ENCODE data around the gene PIGR. TPM values are rescaled to one million over a fixed set of nuclear protein-coding genes. Genes with fewer than 3 reads are reported as not detected.

The PIGR gene
- total and polyA plus RNA-seq, 9 of the 15 experiments (the other 6 are each of a cell fraction or from before 2014, with no cell fraction given), result 0.01 to 1.5 (median 0.03) TPM; not detected in 4

DNA sequence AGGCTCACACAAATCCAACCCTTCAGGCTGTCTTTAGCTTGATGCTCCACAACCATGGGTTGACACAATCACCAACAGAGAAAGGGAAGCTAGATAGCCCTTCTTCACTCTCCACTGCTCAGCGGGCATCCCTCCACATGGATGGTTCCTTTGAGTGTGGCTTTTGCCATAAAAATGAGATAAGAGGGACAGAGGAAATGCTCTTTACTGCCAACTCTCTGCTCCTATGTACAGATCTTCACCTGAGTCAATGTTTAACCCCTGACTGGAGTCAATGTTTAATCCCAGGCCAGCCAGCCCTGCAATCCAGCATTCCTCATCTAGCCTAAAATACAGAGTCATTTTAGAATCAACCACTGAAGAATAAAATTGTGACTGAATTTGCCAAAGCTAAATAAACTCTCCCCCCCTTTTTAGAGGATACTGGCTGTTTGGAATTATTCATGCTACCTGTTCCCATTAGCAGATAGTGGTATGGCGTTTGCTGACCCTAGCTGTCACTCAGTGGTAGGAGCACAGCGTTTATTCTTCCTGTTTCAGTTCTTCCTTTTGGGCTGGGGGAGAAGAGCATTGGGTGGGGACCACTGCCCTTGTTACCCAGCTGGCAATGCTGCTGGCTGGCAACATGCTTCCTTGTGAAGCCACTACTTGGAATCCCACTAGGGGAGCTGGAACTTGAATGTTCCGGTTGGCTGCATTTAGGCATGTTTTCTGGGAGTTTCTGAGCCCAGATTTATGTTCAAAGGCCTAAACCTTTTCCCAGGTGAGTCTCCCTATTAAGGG lies 5.2 kb upstream of the PIGR start:
- DNase-seq (ENCODE audit: extremely low read depth in 1 of 4, low spot score in 3 of 4) (no peak), ATAC-seq (no peak), FAIRE-seq (no peak)
- H3K9me1 ChIP-seq (ENCODE audit: control insufficient read depth, insufficient read depth, low read length), result no peaks in the 10 kb centered on the region
- H3K79me2 ChIP-seq (ENCODE audit: control insufficient read depth, insufficient read depth, low read length), result no peaks in the 10 kb centered on the region
- no peaks in the 10 kb centered on the region for H3K27me3 ChIP-seq (ENCODE audit: control insufficient read depth in 2 of 2, insufficient read depth in 2 of 2, low read length in 2 of 2)
- H3K27ac ChIP-seq (ENCODE audit: extremely low read depth, low read depth, low read length), result no peak overlapping the region
- ChIA-PET POLR2A (interaction anchor here (0.6 to 2.9 kb wide), 3 partner anchors 10 to 60 kb away, joined by 4 to 14 read pairs (median 6); no protein-coding TSS in a partner anchor), CTCF (ENCODE audit: low intra/inter-chr PET ratio) (no interaction called here)
- no peaks in the 10 kb centered on the region for H3K9me3 ChIP-seq (replicated peaks; ENCODE audit: control insufficient read depth, insufficient read depth, low read depth, low read length)
- peaks cover 6 to 22% of the 10 kb centered on the region in 2 experiments; a peak in 4 of 5 replicates for H3K4me1 ChIP-seq (replicated peaks in 1 of 2; ENCODE audit: control insufficient read depth in 2 of 2, insufficient read depth in 2 of 2, low read length in 2 of 2)
- H3K36me3 ChIP-seq (ENCODE audit: control insufficient read depth, insufficient read depth, low read length), result no peaks in the 10 kb centered on the region
- intact Hi-C loops (cut with micrococcal nuclease) (no loop called here), in situ Hi-C loops (cut with MboI) (no loop called here)
- H3K4me2 ChIP-seq (ENCODE audit: insufficient read depth, low read length), result no peak overlapping the region
- no TSS peak for BruUV-seq (replicated peaks)
- no peaks in the 10 kb centered on the region for H4K20me1 ChIP-seq (replicated peaks; ENCODE audit: control insufficient read depth, insufficient read depth, low read length)
- WGBS (ENCODE audit: insufficient coverage, low coverage, missing lambda C conversion rate), result 59% methylated on average over 4 of the region's 4 CpGs
- no peak overlapping the region for H3K4me3 ChIP-seq
- H2AFZ ChIP-seq (ENCODE audit: low read depth, low read length), result no peak overlapping the region
- H3K9ac ChIP-seq (ENCODE audit: insufficient read depth in 1 of 2, low read depth in 2 of 2, low read length in 2 of 2), result no peak overlapping the region
- TF ChIP-seq MTA1 (IDR thresholded peaks at IDR 0.05; ENCODE audit: borderline replicate concordance), result no peak
- TF ChIP-seq XRCC3 (IDR thresholded peaks at IDR 0.05), result no peak
- no peak for TF ChIP-seq CAMTA2 (CRISPR knock-in tag; conservative IDR thresholded peaks at IDR 0.05)
- TF ChIP-seq, protein P1, sequence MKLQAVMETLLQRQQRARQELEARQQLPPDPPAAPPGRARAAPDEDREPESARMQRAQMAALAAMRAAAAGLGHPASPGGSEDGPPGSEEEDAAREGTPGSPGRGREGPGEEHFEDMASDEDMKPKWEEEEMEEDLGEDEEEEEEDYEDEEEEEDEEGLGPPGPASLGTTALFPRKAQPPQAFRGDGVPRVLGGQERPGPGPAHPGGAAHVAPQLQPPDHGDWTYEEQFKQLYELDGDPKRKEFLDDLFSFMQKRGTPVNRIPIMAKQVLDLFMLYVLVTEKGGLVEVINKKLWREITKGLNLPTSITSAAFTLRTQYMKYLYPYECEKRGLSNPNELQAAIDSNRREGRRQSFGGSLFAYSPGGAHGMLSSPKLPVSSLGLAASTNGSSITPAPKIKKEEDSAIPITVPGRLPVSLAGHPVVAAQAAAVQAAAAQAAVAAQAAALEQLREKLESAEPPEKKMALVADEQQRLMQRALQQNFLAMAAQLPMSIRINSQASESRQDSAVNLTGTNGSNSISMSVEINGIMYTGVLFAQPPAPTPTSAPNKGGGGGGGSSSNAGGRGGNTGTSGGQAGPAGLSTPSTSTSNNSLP (IDR thresholded peaks at IDR 0.05; ENCODE audit: borderline replicate concordance, low read depth, low read length), result no peak
- TF ChIP-seq RBM17 (IDR thresholded peaks at IDR 0.05; ENCODE audit: borderline replicate concordance, low read depth, low read length), result no peak
- no peak for TF ChIP-seq MED1 (CRISPR knock-in tag; IDR thresholded peaks at IDR 0.05; ENCODE audit: borderline replicate concordance)
- TF ChIP-seq, protein P2, sequence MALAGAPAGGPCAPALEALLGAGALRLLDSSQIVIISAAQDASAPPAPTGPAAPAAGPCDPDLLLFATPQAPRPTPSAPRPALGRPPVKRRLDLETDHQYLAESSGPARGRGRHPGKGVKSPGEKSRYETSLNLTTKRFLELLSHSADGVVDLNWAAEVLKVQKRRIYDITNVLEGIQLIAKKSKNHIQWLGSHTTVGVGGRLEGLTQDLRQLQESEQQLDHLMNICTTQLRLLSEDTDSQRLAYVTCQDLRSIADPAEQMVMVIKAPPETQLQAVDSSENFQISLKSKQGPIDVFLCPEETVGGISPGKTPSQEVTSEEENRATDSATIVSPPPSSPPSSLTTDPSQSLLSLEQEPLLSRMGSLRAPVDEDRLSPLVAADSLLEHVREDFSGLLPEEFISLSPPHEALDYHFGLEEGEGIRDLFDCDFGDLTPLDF (CRISPR knock-in tag; IDR thresholded peaks at IDR 0.05), result no peak
- no peak for TF ChIP-seq PTTG1 (tag; IDR thresholded peaks at IDR 0.05; ENCODE audit: low read depth)
- TF ChIP-seq BHLHE40 (IDR thresholded peaks at IDR 0.05; ENCODE audit: low read length), result no peak
- no peak for TF ChIP-seq ZNF699 (CRISPR knock-in tag; IDR thresholded peaks at IDR 0.05; ENCODE audit: insufficient replicate concordance)
- TF ChIP-seq, protein P3, sequence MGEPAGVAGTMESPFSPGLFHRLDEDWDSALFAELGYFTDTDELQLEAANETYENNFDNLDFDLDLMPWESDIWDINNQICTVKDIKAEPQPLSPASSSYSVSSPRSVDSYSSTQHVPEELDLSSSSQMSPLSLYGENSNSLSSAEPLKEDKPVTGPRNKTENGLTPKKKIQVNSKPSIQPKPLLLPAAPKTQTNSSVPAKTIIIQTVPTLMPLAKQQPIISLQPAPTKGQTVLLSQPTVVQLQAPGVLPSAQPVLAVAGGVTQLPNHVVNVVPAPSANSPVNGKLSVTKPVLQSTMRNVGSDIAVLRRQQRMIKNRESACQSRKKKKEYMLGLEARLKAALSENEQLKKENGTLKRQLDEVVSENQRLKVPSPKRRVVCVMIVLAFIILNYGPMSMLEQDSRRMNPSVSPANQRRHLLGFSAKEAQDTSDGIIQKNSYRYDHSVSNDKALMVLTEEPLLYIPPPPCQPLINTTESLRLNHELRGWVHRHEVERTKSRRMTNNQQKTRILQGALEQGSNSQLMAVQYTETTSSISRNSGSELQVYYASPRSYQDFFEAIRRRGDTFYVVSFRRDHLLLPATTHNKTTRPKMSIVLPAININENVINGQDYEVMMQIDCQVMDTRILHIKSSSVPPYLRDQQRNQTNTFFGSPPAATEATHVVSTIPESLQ (CRISPR knock-in tag; IDR thresholded peaks at IDR 0.05), result no peak
- no peak for TF ChIP-seq RCOR1 (IDR thresholded peaks at IDR 0.05; ENCODE audit: borderline replicate concordance in 1 of 2, low read depth in 2 of 2, low read length in 2 of 2)
- TF ChIP-seq FOXA3 (CRISPR knock-in tag; conservative IDR thresholded peaks at IDR 0.05 in 1 of 2, IDR thresholded peaks at IDR 0.05 in 1 of 2), result no peak
- TF ChIP-seq, protein P4, sequence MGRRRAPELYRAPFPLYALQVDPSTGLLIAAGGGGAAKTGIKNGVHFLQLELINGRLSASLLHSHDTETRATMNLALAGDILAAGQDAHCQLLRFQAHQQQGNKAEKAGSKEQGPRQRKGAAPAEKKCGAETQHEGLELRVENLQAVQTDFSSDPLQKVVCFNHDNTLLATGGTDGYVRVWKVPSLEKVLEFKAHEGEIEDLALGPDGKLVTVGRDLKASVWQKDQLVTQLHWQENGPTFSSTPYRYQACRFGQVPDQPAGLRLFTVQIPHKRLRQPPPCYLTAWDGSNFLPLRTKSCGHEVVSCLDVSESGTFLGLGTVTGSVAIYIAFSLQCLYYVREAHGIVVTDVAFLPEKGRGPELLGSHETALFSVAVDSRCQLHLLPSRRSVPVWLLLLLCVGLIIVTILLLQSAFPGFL (CRISPR knock-in tag; IDR thresholded peaks at IDR 0.05), result no peak
- TF ChIP-seq STAT5B (CRISPR knock-in tag; IDR thresholded peaks at IDR 0.05), result no peak
